ENCODE measurements around the gene FIGNL1.
A peak's percentile ranks its signal among the peaks of the same experiment; 100 is the strongest.

The FIGNL1 gene

GRCh38 chr7:50426280-50427045, 23.7 kb downstream of the FIGNL1 start:
- no peak for DNase-seq

DNA sequence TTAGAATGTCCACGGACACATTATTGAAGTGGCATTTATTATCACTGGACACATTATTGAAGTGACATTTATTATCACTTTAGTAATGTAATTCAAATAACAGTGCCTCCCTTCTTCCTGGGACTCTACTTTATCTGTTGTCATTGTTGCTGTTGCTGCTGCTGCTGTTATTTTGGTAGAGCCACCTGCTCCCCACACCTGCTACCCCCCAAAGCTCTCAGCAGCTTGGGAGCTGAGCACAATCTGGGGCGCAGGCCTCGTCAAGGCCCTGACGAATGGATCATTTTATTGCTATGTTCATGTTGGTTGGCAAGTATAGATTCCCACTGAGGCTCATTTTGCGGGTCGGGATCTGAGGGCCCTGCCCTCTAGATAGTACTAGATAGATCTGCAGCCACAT, 24.8 kb downstream of the FIGNL1 start:
- no peak for DNase-seq

GRCh38 chr7:50423860-50424259, 26.3 kb downstream of the FIGNL1 start:
- no peak for DNase-seq

GRCh38 chr7:50422858-50423257, 27.3 kb downstream of the FIGNL1 start:
- no peak for DNase-seq

- no peak for DNase-seq
Observed at GRCh38 chr7:50421043-50421442, 29.1 kb downstream of the FIGNL1 start.

DNA sequence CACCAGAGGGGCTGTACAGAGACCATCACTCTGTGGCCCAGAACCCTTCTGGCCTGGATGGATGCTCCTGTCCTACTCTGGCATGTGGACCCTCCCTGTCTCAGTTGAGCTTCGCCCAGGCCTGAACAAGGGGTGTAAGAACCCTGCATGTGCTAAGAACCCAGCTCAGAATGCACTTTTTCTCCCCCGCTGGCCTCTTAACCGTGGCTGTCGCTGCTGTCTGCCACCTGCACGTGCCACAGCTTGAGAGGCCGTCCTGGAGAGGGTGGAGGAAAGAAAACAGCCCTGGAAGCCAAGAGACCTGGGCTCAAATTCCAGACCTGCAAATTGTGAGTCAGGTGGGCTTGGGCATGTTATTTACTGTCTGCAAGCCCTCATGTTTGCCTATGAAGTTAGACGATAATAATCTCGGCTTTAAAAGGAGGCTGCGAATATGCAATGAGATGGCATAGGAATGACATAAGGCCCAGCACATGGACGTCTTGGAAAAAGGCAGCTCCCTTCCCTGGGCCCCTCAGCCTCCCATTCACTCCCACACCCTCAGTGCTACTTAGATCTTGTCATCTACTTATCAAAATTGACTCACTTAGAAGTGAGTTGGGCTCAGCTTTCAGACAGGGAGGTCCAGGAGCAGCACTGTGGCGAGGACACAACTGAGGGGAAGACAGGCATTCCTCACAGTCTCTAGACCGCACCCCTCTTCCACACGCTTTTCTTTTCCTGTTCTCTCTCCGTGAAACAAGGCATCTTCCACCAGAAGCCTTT, 31.4 kb downstream of the FIGNL1 start:
- DNase-seq, result no peak

DNA sequence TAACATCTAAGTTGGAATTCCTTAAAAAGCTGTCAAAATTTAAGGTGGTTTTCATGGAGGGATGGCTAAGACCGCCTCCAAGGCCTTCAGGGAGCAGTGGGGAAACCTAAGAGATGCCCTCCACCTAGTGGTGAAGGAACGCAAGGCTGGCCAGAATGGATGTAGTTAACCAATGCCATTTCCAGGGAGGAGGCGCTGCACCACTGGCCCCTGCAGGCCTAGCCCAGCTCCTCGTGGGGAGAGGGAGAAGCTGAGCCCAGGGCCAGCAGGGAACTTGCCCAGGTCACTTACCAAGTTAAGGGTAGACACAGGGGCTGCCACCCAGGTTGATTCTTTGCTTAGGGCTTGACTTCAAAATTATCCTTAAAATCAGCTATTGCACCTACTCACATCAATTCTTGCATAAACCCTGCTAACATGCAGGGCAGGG, 32.0 kb downstream of the FIGNL1 start:
- DNase-seq, result peak; percentile 66

DNA sequence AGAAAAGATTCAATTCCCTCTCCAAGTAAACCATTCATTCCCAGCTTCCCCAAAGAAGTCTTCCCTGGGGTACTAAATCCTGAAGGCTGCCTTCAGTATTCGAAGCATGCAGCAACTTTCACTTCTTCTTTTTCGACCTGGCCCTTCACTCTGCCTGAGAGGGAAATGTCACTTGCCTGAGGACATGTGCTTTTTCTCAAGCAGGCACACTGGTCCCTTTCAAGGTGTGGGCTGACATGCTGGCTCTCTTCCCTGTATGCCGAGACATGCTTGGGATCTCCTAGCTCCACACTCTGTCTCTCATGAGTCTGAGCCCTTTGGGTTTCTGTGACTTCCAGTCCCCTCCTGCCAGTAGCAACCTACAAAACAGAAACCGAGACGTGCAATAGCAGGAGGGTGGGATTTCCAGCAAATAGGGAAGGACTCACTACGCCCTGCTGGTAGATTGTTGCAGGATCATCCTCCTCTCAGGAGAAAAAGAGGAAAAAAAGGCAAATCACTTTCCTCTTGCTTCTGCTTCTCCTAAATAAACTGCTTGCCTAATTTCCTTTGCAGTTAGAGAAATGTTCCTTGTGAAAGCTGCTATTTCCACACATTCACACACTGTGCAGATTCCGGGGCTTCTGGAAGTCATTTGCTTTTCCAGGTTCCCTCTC, 33.5 kb downstream of the FIGNL1 start:
- no peak for DNase-seq

DNA sequence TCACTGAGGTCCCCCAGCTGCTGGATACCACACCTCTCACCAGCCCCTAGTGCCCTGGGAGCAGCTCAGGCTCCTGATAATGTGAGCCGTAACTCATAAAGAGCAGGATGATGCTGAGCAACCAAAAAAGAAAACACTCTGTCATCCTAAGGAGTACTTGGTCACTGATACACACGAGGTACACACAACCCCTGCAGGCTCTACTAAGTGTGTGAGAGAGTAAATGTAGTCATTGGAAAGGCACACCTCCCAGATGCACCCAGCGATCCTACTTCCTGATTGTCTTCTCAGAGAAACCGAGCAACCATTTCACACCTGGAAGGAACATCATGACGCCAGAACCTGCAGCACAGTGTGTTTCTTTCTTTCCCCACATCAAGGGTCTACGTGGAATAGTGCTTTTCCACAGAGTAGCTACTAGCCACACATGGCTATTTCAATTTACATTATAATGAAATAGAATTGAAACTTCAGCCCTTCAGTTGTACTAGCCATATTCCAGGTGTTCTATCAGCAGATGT, 34.2 kb downstream of the FIGNL1 start:
- no peak for DNase-seq

- no peak for DNase-seq
Observed at GRCh38 chr7:50413561-50413960, 36.6 kb downstream of the FIGNL1 start.

- no peak for DNase-seq
Observed at GRCh38 chr7:50412973-50413372, 37.2 kb downstream of the FIGNL1 start.

GRCh38 chr7:50411332-50411731, 38.8 kb downstream of the FIGNL1 start:
- DNase-seq, result no peak

GRCh38 chr7:50409856-50410745, 40.0 kb downstream of the FIGNL1 start:
- no peak for DNase-seq

DNA sequence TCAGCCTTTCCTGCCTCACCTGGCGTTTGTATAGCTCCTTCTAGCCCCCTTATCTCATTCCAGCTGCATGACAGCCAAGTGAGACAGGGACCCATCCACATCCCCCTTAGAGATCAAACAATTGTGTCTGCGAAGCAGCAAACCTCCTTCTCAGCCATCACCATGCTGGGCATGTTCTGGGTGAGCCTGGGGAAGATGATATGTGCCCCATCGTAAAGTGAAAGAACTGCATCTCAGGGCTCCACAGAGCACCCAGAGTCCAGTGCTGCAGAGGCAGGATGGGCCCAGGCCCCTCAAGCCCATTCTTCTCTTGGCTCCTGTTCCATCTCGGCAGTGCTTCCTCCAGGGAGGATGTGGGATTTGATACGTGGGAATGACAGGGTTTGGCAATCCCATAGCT, 43.2 kb downstream of the FIGNL1 start:
- no peak for DNase-seq

DNA sequence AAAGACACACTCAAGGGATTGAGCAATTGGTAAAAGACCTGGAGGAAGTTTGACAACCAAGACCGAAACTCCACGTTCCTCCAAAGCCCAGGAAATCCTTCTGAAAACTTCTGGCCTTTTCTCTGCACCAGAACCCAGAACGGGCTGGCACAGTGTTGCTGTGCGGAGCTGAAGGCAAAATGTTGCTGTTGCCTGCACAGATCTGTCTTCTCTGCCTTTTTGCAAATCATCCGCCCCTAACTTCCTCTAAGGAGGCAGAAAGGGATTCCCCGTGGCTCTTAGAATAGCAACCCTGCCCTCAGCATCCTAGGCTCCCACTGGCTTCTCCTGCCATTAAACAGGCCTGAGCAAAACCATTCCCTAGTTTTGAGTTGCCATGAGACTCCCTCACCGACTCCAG, 44.9 kb downstream of the FIGNL1 start:
- DNase-seq, result no peak

DNA sequence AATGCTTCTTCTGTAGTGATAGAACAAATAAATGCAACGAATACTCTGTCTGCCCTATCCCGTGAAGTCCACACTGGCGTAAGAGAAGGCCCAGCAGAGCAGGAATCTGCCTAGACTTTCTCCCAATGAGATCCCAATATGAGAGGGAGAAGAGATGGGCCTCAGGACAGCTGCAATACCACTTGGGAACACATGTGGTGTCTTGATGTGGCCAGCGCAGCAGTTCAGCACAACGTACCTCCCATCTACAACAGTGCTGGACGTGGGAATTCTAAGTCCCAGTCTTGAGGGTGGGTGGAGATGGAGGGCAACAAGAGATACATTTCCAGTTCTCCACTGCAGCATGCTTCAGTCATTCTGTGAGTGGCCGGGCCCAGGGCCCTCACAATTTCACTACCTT, 45.8 kb downstream of the FIGNL1 start:
- no peak for DNase-seq

- no peak for DNase-seq
Observed at GRCh38 chr7:50400114-50400513, 50.0 kb downstream of the FIGNL1 start.

DNA sequence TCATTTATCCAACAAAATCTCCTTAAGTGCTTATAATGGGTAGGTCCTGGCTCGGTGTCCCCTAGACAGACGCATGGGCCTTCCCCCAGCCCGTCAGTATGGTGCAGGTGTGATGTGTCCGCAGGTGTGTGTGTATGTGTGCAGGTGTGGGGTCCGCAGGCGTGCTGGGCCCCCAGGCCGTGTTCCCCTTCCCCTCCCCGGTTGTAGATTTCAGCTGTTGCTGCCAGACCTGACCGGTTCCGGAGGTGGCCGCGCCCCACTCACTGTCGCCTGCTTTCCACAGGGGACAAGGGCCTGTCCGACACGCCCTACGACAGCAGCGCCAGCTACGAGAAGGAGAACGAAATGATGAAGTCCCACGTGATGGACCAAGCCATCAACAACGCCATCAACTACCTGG, 50.5 kb downstream of the FIGNL1 start:
- no peak for DNase-seq

GRCh38 chr7:50399206-50399605, 50.9 kb downstream of the FIGNL1 start:
- no peak for DNase-seq

DNA sequence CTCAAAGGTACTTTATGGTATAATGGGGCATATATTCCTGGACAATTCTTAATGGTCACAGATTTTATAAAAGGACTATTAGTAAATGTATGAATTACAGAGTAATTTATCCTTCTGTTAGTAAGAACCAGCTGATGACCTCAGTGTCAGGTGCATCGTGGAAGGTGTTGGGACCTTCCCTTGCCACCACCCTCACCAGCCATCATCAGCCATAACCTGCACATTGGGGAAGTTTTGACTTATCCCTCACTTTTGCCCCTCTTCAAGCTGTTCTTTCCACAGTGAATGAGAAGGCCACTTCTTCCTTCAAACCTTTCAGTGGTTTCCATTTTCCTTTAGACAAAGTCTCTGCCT, 52.2 kb downstream of the FIGNL1 start:
- no peak for DNase-seq

DNA sequence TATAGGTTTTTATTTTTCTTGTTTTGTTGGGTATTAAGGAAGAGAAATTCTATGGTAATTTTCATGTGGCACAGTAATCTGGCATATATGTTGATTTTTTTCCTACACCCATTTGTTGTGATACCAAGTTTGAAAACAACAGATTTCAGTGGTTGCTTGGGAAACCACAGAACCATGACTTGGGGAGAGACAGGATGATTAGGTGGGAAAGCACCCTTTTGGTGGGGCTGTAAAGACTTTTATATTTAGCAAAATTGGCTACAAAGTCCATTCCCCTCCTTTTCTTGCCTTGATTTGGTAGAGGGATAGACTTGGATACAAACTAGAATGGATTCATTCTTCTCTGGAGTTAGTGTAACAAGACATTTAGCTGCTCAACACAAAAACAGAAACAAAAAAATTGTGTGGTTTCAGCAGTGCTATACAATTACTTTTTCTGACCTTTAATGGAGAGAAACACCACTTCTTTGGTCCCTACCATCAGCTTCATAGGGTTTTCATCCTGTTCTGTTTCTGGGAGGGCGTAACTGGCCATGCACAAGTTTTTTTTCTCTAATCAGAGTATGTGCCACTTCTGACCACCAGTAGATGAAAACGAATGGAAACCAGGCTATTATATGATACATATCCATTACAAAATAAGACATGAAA, 52.7 kb downstream of the FIGNL1 start:
- DNase-seq, result no peak

DNA sequence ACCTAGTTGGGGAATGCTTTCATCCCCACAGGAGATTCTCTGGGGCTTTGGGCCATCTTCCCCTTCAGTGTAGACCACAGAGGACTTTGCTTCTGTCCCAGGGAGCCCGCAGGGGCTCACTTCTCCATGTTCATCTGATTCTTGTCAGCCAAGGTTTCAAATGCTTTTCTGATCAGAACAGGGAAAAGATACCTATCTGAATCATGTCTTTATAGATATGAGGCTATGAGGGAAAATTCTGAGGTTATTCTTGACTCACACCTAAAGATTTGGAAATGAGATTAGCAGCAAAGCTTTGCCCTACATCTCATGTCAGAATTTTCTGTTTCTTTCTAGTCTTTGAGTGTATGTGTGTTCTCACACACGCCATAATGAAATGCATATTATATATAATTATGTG, 53.3 kb downstream of the FIGNL1 start:
- no peak for DNase-seq
